Measurements from ENCODE around the gene ZNF470. TPM values are rescaled to one million over a fixed set of nuclear protein-coding genes. Genes with fewer than 3 reads are reported as not detected.

The ZNF470 gene
- total RNA-seq, 4 donors from 2014 or later: 2.0 to 3.0 (median 2.5) TPM

GRCh38 chr19:56608274-56608964 is 41.2 kb downstream of the ZNF470 start:
- DNase-seq (ENCODE audit: low spot score) (no peak), ATAC-seq (ENCODE audit: low FRiP score) (no peak)
- no peak for TF ChIP-seq CTCF (IDR thresholded peaks at IDR 0.05)

- no peak for ATAC-seq (ENCODE audit: low FRiP score)
- DNase-seq (ENCODE audit: low spot score): no peak
- TF ChIP-seq CTCF (IDR thresholded peaks at IDR 0.05): no peak
These were observed 44.0 kb downstream of the ZNF470 start for GRCh38 chr19:56611288-56611687.

- no peak for DNase-seq (ENCODE audit: low spot score)
- TF ChIP-seq CTCF (IDR thresholded peaks at IDR 0.05): no peak
- no peak for ATAC-seq (ENCODE audit: low FRiP score)
These were observed 45.5 kb downstream of the ZNF470 start for GRCh38 chr19:56612737-56613136.

- ATAC-seq (ENCODE audit: low FRiP score) (no peak), DNase-seq (ENCODE audit: low spot score) (no peak)
- no peak for TF ChIP-seq CTCF (IDR thresholded peaks at IDR 0.05)
These were observed 46.4 kb downstream of the ZNF470 start for GRCh38 chr19:56613639-56614038.

GRCh38 chr19:56617531-56617930 is 50.3 kb downstream of the ZNF470 start:
- no peak for DNase-seq (ENCODE audit: low spot score)
- TF ChIP-seq CTCF (IDR thresholded peaks at IDR 0.05): no peak

GRCh38 chr19:56619121-56619520 is 51.9 kb downstream of the ZNF470 start:
- DNase-seq (ENCODE audit: low spot score) (no peak), ATAC-seq (ENCODE audit: low FRiP score) (no peak)
- TF ChIP-seq CTCF (IDR thresholded peaks at IDR 0.05): no peak

More at GRCh38 chr19:56617531-56617930, 50.3 kb downstream of the ZNF470 start:
- ATAC-seq (ENCODE audit: low FRiP score): no peak

- DNase-seq (ENCODE audit: low spot score): no peak
- no peak for TF ChIP-seq CTCF (IDR thresholded peaks at IDR 0.05)
- no peak for ATAC-seq (ENCODE audit: low FRiP score)
These were observed 55.1 kb downstream of the ZNF470 start for GRCh38 chr19:56622374-56622773.
